GM19035 (cell line): Measurements from ENCODE around the gene MTHFR.
"Not testable (repeated sequence)": the region's sequence is repeated elsewhere in the genome, so short reads cannot be mapped to it uniquely, and the experiment has no call there.

Experiments used
- ATAC-seq: cut with Tn5 transposase; IDR thresholded peaks from one replicate; pipeline ENCODE4 v1.9.1; 2021; ENCODE audit not compliant: unreplicated experiment

The MTHFR gene

GRCh38 chr1:11833900-11834299 lies 28.1 kb upstream of the MTHFR start:
- no peak for ATAC-seq

DNA sequence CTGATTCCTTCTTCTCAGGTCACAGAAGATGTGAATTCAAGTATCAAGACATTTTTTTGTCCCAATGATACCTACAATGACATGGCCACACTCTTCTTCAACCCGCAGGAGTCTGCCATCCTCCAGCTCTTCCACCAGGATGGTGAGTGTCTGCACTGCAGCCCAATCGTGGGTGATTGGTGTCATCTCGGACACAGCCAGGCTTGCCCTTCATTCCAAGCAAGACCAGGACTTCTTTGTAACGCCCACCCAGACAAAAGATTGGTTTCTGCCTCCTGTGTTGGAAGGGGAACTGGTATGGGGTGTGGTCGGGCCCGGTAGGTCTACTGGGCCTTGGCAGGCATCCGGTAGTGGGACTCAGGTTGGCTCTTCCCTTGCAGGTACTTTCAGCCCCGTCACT lies 27.7 kb upstream of the MTHFR start:
- ATAC-seq = no peak

GRCh38 chr1:11831945-11832725 lies 26.4 kb upstream of the MTHFR start:
- ATAC-seq = no peak

DNA sequence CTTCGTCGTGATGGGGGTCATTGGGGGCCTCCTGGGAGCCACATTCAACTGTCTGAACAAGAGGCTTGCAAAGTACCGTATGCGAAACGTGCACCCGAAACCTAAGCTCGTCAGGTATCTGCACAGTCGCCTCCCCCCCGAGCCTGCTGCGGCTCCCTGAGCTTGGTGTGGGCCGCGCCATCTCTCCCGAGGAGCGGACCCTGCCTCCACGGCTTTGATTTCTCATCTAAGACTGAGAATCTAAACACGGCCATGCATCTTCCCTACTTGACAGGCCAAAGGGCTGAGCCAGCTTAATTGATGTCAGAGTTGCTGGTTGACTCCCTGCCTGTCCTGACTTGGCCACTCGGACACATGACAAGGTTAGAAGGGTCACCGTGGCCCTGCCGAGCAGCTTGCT lies 22.7 kb upstream of the MTHFR start:
- ATAC-seq = no peak

GRCh38 chr1:11826946-11827345 lies 21.2 kb upstream of the MTHFR start:
- ATAC-seq = no peak

DNA sequence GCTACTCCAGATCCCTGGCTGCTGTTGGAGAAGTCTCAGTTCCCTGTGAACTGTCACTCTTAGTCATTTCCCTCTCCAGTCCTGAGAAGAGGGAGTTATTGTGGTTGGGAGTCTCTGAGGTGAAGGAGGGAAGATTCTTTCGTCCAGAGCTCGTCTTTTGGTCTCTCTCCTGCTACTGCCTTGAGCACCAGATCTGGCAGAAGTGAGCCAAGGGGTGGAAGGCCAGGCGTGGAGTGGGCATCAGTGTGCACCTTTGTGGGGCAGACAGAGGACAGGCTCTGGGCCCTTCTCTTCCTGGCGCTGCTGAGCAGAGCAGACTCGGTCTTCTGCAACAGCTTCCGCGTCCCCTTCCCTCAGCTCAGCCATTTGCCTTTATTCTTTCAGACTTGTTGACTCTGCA lies 19.4 kb upstream of the MTHFR start:
- ATAC-seq = no peak

DNA sequence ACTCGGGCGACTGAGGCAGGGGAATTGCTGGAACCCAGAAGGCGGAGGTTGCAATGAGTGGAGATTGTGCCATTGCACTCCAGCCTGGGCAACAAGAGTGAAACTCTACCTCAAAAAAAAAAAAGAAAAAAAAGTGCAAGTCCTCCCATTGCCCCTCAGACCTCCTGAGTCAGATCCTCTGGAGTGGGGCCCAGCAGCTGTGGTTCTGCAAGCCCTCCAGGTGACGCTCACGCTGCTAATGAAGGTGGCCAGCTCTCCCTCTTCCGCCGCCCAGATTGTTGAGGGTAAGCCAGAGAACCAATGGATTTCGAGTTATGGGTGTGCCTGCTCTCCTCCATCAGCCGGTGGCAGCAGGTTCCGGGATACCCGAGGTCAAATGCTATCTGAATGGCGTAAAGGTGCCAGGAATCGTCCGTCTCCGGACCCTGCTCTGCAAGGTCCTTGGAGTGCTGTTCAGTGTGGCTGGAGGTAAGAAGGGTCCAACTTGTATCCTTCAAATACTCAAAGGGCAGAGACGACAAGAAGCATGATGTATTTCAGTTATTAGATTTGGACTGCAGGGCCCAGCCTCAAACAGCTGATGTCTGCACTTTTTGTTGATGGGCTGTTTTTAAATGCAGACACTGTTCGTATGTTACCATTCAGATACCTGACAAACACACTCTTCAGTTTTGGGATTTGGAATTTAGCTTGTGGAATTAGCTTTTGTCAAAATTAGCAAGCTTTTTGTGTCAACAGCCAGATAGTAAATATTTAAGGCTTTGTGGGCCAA lies 17.8 kb upstream of the MTHFR start:
- ATAC-seq = no peak

- ATAC-seq = no peak
These were observed 16.3 kb upstream of the MTHFR start for GRCh38 chr1:11822091-11822490.

- no peak for ATAC-seq
These were observed 11.4 kb upstream of the MTHFR start for GRCh38 chr1:11817192-11817591.

GRCh38 chr1:11813021-11813420 lies 7.3 kb upstream of the MTHFR start:
- no peak for ATAC-seq

DNA sequence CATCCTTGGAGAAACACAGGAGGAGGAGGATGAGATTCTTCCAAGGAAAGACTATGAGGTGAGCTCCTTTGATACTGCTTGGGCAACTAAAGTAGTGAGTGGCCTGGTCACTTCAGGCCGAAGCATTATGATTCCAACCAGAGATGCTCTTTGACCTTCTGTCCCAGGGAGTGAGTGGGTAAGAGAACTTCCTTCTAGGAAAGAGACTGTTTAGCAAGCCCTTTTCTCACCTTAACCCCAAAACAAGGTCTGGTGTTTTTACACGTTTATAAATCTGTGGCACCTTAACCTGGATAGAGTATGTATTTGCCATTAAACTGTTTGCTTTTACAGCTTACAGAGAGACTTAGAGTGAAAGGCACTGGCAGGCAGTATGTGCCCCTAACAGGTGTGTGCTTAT lies 1.4 kb upstream of the MTHFR start:
- no peak for ATAC-seq

GRCh38 chr1:11806307-11806936 lies 658 bp upstream of the MTHFR start:
- peak; percentile 45 for ATAC-seq

- no peak for ATAC-seq
These were observed 920 bp downstream of the MTHFR start for GRCh38 chr1:11804666-11805421.

DNA sequence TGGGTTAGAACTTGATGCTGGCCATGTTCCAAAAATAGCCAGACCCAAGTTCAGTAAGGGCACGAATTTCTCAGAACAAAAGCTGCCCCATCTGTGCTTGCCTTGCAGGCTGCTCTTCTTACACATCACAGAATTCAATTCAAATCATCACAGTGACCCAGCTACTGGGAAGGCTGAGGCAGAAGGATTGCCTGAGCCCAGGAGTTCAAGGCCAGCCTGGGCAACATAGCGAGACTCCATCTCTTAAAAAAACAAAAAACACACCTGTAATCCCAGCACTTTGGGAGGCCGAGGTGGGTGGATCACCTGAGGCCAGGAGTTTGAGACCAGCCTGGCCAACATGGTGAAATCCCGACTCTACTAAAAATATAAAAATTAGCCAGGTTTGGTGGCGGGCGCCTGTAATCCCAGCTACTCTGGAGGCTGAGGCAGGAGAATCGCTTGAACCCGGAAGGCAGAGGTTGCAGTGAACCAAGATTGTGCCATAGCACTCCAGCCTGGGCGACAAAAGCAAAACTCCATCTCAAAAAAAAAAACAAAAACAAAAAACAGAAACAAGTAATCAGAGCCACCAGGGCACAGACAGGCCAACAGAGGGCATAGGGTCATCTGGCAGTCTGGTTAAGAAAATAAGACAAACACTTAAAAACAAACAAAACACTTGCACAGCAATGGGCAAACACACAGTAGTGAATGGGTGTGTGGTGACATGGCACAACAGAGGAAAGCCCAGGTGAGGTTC lies 1.7 kb downstream of the MTHFR start:
- ATAC-seq = not testable (repeated sequence)

DNA sequence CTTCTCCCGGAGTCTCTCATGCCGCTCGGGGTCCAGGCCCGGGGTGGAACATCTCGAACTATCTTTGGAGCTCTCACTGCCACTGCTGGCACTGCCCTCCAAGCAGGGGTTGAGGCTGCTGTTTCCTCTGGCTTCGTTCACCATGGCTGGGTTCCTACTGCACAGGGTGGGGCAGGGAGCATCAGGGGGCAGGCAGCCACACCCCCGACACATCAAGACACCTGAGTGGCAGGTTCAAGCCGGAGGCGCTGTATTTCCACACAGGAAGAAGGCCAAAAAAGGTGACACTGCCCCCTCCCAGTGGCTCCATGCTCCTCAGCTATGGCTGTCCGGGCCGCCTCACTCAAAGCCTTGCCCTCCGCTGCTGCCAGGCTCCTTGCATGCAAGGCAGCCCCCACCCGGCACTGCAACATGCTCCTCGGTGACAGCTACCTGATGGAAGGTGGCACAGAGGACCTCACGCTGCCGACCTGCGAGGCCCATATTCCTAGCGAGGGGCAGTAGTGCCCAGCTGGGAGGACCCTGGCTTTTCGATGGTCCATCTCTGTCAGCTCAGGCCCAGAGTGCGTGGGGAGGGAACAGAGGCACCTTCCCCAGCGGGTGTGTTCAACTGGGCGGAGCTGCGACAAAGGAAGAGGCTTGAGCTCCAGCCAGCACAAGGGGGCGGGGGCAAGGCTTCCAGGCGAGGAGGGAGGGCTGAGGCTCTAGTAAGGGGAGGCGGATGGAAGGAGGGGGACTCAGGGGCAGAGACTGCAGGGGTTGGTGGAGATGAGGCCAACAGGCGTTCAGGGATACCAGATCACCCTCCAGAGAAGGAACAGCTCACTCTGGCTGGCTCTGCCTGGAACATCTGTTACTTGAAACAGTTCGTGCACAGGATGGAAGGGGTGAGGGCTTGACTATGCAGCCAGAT lies 2.5 kb downstream of the MTHFR start:
- no peak for ATAC-seq

DNA sequence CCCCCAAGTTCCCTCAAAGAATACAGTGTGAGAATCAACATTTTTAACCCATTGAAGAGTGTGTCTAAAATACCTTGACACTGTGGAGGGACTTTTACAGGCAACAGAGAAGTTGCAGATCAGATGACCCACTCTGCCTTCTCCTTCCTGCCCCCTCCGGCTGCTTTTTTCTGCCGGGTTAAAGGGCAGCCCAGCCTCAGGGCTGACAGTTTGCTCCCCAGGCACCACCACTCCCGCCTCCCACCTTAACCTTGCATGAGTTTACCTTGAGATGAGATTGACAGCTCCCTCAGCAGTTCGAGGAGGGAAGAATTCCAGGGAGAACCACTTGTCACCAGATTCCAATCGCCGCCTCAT lies 3.2 kb downstream of the MTHFR start:
- no peak for ATAC-seq

- ATAC-seq = no peak
These were observed 4.9 kb downstream of the MTHFR start for GRCh38 chr1:11800756-11801433.

DNA sequence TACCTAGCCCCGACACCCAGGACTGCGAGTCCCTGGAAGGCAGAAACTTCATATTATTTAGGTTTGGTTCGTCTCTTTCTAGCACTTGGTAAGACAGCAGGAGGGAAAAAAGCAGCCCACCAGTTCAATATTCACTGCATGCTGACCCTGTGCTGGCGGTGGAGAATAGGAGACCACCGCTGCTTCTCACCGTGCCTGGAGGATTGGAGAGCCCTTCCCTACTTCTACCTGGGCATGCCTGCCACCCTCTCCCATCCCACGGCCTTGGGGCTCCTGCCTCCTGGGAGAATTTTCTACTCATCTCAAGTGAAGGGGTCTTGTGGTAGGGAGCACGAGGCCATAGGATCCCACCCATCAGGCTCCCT lies 5.4 kb downstream of the MTHFR start:
- no peak for ATAC-seq

DNA sequence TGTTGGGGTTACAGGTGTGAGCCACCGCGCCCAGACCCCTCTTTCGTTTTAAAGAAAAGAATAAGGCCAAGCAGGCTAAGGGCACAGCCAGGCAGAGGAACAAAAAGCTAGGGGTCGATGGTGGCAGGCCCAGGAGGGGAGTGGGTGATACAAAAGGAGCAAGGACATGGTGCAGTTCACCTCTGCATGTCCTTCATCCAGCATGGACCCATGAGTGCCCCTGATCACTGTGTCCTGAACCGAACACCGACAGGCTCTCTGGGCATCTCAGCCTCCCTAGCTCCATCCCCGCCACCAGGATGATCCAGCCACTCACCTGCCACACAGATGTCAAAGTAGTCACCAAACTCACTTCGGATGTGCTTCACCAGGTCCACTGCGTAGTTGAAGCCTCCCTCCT lies 5.9 kb downstream of the MTHFR start:
- ATAC-seq = no peak
